ENCODE measurements around the gene CFD. TPM values are rescaled to one million over a fixed set of nuclear protein-coding genes. Genes with fewer than 3 reads are reported as not detected.
A peak's percentile ranks its signal among the peaks of the same experiment; 100 is the strongest.

CFD gene
- total RNA-seq, 3 donors from 2014 or later = 43.1 to 209 (median 110) TPM

DNA sequence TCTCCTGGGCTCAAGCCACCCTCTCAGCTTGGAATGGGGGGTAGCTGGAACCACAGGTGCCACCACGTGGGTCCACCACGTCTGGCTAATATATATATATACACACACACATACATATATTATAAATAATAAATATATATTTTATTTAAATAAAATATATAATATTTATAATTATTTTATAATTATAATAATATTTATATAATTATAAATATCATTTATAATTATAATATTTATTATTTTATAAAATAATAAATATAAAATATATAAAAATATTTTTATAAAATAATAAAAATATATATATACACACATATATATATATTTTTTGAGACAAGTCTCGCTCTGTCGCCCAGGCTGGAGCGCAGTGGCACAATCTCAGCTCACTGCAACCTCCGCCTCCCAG, 4.9 kb upstream of the CFD start:
- TF ChIP-seq, protein P1, sequence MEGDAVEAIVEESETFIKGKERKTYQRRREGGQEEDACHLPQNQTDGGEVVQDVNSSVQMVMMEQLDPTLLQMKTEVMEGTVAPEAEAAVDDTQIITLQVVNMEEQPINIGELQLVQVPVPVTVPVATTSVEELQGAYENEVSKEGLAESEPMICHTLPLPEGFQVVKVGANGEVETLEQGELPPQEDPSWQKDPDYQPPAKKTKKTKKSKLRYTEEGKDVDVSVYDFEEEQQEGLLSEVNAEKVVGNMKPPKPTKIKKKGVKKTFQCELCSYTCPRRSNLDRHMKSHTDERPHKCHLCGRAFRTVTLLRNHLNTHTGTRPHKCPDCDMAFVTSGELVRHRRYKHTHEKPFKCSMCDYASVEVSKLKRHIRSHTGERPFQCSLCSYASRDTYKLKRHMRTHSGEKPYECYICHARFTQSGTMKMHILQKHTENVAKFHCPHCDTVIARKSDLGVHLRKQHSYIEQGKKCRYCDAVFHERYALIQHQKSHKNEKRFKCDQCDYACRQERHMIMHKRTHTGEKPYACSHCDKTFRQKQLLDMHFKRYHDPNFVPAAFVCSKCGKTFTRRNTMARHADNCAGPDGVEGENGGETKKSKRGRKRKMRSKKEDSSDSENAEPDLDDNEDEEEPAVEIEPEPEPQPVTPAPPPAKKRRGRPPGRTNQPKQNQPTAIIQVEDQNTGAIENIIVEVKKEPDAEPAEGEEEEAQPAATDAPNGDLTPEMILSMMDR (IDR thresholded peaks at IDR 0.05) = no peak
- Histone ChIP-seq H3K4me1 (ENCODE audit: low read depth) (peaks cover 3% of the 10 kb centered on the region), H3K4me3 (no peak overlapping the region), H3K9me3 (no peaks in the 10 kb centered on the region), H3K36me3 (ENCODE audit: low read depth) (no peaks in the 10 kb centered on the region)
- intact Hi-C loops (cut with DNase I, micrococcal nuclease) = loop anchor here in 1 of 2 donors (10.0 kb wide), 1 partner anchor 130 kb away; the partner anchor contains the start of gene WDR18
- no peak for DNase-seq
- ATAC-seq = no peak

DNA sequence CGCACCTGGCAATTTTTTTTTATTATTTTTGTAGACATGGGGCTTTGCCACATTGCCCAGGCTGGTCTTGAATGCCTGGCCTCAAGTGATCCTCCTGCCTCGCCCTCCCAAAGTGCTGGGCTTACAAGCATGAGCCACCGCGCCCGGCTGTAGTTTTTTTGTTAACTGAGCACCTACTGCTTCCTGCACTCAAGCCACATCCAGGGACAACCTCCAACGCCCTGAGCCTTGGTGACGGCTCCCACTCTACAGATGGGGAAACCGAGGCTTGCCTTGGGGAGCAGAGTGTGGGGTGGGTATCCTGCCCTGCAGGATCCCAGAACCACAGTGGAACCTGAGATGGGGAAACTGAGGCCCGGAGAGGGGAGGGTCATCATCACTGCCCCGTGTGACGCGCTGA, 4.3 kb upstream of the CFD start:
- peaks cover 3% of the 10 kb centered on the region for H3K4me1 ChIP-seq (ENCODE audit: low read depth)
- H3K36me3 ChIP-seq (ENCODE audit: low read depth) = no peaks in the 10 kb centered on the region
- ATAC-seq (no peak), DNase-seq (peak in 1 of 3 donors; percentile 30)
- TF ChIP-seq, protein P1 (IDR thresholded peaks at IDR 0.05) = no peak
- H3K4me3 ChIP-seq = no peak overlapping the region
- intact Hi-C loops (cut with DNase I, micrococcal nuclease) = loop anchor here in 1 of 2 donors (10.0 kb wide), 1 partner anchor 130 kb away; the partner anchor contains the start of gene WDR18
- no peaks in the 10 kb centered on the region for H3K9me3 ChIP-seq

DNA sequence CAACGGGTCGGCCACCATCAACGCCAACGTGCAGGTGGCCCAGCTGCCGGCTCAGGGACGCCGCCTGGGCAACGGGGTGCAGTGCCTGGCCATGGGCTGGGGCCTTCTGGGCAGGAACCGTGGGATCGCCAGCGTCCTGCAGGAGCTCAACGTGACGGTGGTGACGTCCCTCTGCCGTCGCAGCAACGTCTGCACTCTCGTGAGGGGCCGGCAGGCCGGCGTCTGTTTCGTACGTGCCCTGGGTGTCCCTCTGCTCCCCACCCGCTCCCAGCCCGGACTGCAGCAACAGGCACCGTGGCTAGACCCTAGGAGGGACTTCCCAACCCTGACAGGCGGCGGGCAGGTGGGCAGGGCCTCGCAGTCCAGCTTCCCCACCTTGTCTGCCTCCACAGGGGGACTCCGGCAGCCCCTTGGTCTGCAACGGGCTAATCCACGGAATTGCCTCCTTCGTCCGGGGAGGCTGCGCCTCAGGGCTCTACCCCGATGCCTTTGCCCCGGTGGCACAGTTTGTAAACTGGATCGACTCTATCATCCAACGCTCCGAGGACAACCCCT, 3.8 kb upstream of the CFD start:
- H3K9me3 ChIP-seq = no peaks in the 10 kb centered on the region
- DNase-seq (peak in 1 of 3 donors; percentile 52), ATAC-seq (no peak)
- intact Hi-C loops (cut with DNase I, micrococcal nuclease) = loop anchor here in 1 of 2 donors (10.0 kb wide), 1 partner anchor 129 kb away; the partner anchor contains the start of gene WDR18
- H3K4me3 ChIP-seq = no peak overlapping the region
- TF ChIP-seq, protein P1 (IDR thresholded peaks at IDR 0.05) = no peak
- H3K4me1 ChIP-seq (ENCODE audit: low read depth) = peaks cover 3% of the 10 kb centered on the region
- H3K36me3 ChIP-seq (ENCODE audit: low read depth) = no peaks in the 10 kb centered on the region

DNA sequence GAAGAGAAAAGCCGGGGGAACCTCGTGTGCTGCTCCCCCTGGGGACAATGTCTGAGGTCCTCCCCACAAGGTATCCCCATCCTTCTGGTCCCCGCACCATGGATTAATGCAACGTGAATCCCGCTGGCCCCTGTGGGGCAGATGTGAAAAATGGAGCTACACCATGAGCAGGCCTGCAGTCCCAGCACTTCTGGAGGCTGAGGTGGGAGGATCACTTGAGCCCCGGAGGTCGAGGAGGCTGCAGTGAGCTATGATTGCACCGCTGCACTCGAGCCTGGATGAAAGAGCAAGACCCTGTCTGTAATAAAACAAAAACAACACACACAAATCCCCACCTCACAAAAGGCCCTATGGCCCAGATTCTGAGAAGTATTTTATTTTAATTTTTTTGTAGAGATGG, 1.2 kb upstream of the CFD start:
- TF ChIP-seq, protein P1 (IDR thresholded peaks at IDR 0.05) = no peak
- DNase-seq (peak in 1 of 3 donors; percentile 32), ATAC-seq (no peak)
- intact Hi-C loops (cut with DNase I, micrococcal nuclease) = loop anchor here in 1 of 2 donors (10.0 kb wide), 1 partner anchor 127 kb away; the partner anchor contains the start of gene WDR18
- no peaks in the 10 kb centered on the region for H3K9me3 ChIP-seq
- H3K36me3 ChIP-seq (ENCODE audit: low read depth) = no peaks in the 10 kb centered on the region
- peaks cover 5% of the 10 kb centered on the region for H3K4me1 ChIP-seq (ENCODE audit: low read depth)
- no peak overlapping the region for H3K4me3 ChIP-seq

DNA sequence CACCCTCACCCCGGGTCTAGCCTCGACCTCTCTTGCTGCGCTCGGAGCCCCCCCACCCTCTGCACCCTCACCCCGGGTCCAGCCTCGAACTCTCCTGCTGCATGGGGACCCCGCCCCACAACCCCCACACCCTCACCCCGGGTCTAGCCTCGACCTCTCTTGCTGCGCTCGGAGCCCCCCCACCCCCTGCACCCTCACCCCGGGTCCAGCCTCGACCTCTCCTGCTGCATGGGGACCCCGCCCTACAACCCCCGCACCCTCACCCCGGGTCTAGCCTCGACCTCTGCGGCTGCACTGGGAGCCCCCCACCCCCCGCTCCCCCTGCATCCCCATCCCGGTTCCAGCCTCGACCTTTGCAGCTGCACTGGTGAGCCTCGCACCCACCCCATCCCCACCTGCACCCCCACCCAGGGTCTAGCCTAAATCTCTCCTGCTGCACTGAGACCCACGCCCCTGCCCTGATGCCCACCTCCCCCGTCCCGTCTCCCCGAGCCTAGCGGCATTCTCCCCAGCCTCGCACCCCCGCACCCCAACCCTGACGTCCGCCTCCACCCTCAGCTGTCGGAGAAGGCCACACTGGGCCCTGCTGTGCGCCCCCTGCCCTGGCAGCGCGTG, 1.8 kb downstream of the CFD start:
- intact Hi-C loops (cut with DNase I, micrococcal nuclease) = loop anchor here (5.0 to 10.0 kb wide), 2 partner anchors 56 to 64 kb away; partner anchors contain the start of genes ARID3A (in 1 of the 2) and KISS1R (in 1 of the 2)

More for the DNA sequence above, 1.8 kb downstream of the CFD start:
- TF ChIP-seq, protein P1 (IDR thresholded peaks at IDR 0.05) = no peak
- Histone ChIP-seq H3K9me3 (no peaks in the 10 kb centered on the region), H3K4me1 (ENCODE audit: low read depth) (peaks cover 10% of the 10 kb centered on the region), H3K4me3 (no peak overlapping the region), H3K36me3 (ENCODE audit: low read depth) (no peaks in the 10 kb centered on the region)
- no peak for ATAC-seq
- DNase-seq = peak in 1 of 3 donors; percentile 67
